ENCODE measurements around the gene GBA3. TPM values are rescaled to one million over a fixed set of nuclear protein-coding genes. Genes with fewer than 3 reads are reported as not detected.

GBA3 gene
- total RNA-seq, 1 experiment from 2014 or later, result not detected

DNA sequence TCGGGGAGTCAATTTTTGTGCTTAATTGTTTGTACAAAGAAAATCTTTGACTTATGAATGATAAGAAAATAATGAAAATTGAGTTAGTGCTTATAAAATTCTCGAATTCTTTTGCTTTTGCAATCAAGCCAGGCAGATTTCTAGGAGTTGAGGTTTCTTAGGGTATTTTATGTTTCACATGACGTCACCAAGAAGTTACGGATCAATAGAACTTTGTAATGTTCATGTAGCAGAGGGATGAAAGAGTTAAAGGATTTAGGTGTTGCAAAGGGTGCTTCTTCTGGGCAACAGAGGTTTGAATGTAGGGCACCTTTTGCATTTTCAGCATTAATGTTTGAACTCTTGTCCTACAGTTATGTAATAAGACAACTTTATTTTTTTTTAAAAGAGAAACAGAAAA, 19.4 kb downstream of the GBA3 start:
- Histone ChIP-seq H2BK12ac (ENCODE audit: insufficient read length, low read depth, low read length) (no peak overlapping the region), H3K4ac (ENCODE audit: low read depth, low read length) (no peak overlapping the region), H3K18ac (ENCODE audit: insufficient read length, low read depth, low read length) (no peak overlapping the region), H4K8ac (replicated peaks; ENCODE audit: insufficient read length, low read depth, low read length) (no peak overlapping the region), H3K23me2 (ENCODE audit: insufficient read length, low read depth, low read length, poor library complexity, severe bottlenecking) (no peaks in the 10 kb centered on the region), H3K9ac (ENCODE audit: extremely low read depth, insufficient read length, low read length) (no peak overlapping the region), H3K56ac (ENCODE audit: insufficient read length, low read depth, low read length) (no peak overlapping the region), H4K5ac (ENCODE audit: insufficient read length, low read depth, low read length) (no peak overlapping the region), H4K20me1 (ENCODE audit: control insufficient read depth, insufficient read depth, insufficient read length) (no peaks in the 10 kb centered on the region), H3K79me1 (ENCODE audit: insufficient read depth, low read depth, low read length, poor library complexity, severe bottlenecking) (no peaks in the 10 kb centered on the region), H3K14ac (ENCODE audit: insufficient read depth, low read length) (no peak overlapping the region), H2AFZ (ENCODE audit: low read length) (no peak overlapping the region), H4K91ac (ENCODE audit: insufficient read length, low read depth, low read length) (no peak overlapping the region), H3K27ac (ENCODE audit: insufficient read length, low read depth, low read length) (no peak overlapping the region), H3K79me2 (ENCODE audit: insufficient read depth, low read length) (no peaks in the 10 kb centered on the region), H2BK20ac (ENCODE audit: low read depth, low read length, poor library complexity, severe bottlenecking) (no peak overlapping the region), H3K4me2 (ENCODE audit: insufficient read depth, insufficient read length, low read length) (no peak overlapping the region), H2BK120ac (ENCODE audit: low read depth, low read length, poor library complexity, severe bottlenecking) (no peak overlapping the region), H3K4me1 (ENCODE audit: insufficient read depth, low read length) (no peaks in the 10 kb centered on the region), H3K9me3 (ENCODE audit: control insufficient read depth, low read depth, low read length) (no peaks in the 10 kb centered on the region), H2BK15ac (ENCODE audit: low read depth, low read length) (no peak overlapping the region), H3K23ac (ENCODE audit: insufficient read length, low read depth, low read length) (no peak overlapping the region), H2BK5ac (ENCODE audit: insufficient read length, low read length) (no peak overlapping the region), H2AK5ac (ENCODE audit: insufficient read length, low read length) (no peak overlapping the region), H3T11ph (ENCODE audit: low read length) (no peak overlapping the region), H3K27me3 (ENCODE audit: insufficient read depth, low read length) (no peaks in the 10 kb centered on the region)
- Mint-ChIP-seq H3K36me3 (ENCODE audit: insufficient read depth in 1 of 3, low read depth in 3 of 3) (no peaks in the 10 kb centered on the region), H3K4me1 (no peaks in the 10 kb centered on the region), H3K27me3 (ENCODE audit: low read depth) (no peaks in the 10 kb centered on the region; the same call in 1 of the 2 replicates), H3K27ac (no peak overlapping the region), H3K4me3 (no peak overlapping the region), H3K9me3 (no peaks in the 10 kb centered on the region)
- TF ChIP-seq CTCF (conservative IDR thresholded peaks at IDR 0.05), result no peak
- no CpG with 5 or more reads among the region's 4 CpGs for WGBS (ENCODE audit: extremely low coverage, insufficient read length, low lambda C conversion rate)
- DNase-seq, result no peak
